RWPE2 (cell line): Measurements from ENCODE around the gene SRGAP1.
"Not testable (repeated sequence)": the region's sequence is repeated elsewhere in the genome, so short reads cannot be mapped to it uniquely, and the experiment has no call there.

Experiments
- ATAC-seq: fragments of 200-7000 bp; cut with Tn5 transposase; 3 replicates; pipeline ENCODE4 v1.9.1; 2021; ENCODE audit warnings: low read depth
- DNase-seq: peaks from one replicate; pipeline ENCODE4 v3.0.0-alpha.2; 2020; ENCODE audit warnings: low spot score
- H3K27ac ChIP-seq: fragments of 450-650 bp; 2 replicates; pipeline ENCODE4 v1.5.1; 2017; ENCODE audit warnings: mild to moderate bottlenecking; ENCODE audit not compliant: poor library complexity, severe bottlenecking
- H3K27me3 ChIP-seq: fragments of 250-450 bp; sonication (Bioruptor Pico); 2 replicates; pipeline ENCODE4 v1.5.1; 2021; ENCODE audit warnings: mild to moderate bottlenecking, moderate library complexity; ENCODE audit not compliant: insufficient read depth, poor library complexity, severe bottlenecking
- H3K36me3 ChIP-seq: fragments of 250-450 bp; sonication (Bioruptor Pico); 2 replicates; pipeline ENCODE4 v1.5.1; 2020; ENCODE audit warnings: low read depth, mild to moderate bottlenecking, moderate library complexity
- H3K4me1 ChIP-seq: fragments of 250-450 bp; sonication (Bioruptor Pico); 2 replicates; pipeline ENCODE4 v1.5.1; 2021; ENCODE audit warnings: mild to moderate bottlenecking, moderate library complexity; ENCODE audit not compliant: insufficient read depth, poor library complexity, severe bottlenecking
- H3K4me3 ChIP-seq: fragments of 250-450 bp; sonication (Bioruptor Pico); 2 replicates; pipeline ENCODE4 v1.5.1; 2021; ENCODE audit warnings: mild to moderate bottlenecking, moderate library complexity; ENCODE audit not compliant: severe bottlenecking
- H3K9me3 ChIP-seq: fragments of 250-450 bp; sonication (Bioruptor Pico); 2 replicates; pipeline ENCODE4 v1.5.1; 2021; ENCODE audit warnings: mild to moderate bottlenecking, moderate library complexity; ENCODE audit not compliant: severe bottlenecking
- CTCF ChIP-seq: fragments of 450-650 bp; IDR thresholded peaks from one replicate; pipeline ENCODE4 v1.5.1; 2017; ENCODE audit warnings: mild to moderate bottlenecking, moderate library complexity; ENCODE audit not compliant: poor library complexity, severe bottlenecking

SRGAP1 gene

DNA sequence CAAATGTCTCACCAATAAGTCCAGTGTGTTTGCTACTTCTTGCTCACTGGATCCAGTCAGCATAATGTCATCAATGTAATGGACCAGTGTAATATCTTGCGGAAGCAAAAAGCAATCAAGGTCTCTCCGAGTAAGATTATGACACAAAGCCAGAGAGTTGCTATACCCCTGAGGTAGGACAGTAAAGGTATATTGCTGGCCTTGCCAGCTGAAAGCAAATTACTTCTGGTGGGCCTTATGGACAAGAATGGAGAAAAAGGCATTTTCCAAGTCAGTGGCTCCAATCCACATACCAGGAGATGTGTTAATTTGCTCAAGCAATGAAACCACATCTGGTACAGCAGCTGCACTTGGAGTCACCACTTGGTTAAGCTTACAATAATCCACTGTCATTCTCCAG is 288.2 kb downstream of the SRGAP1 start:
- H3K4me1 ChIP-seq, H3K27me3 ChIP-seq, DNase-seq, H3K9me3 ChIP-seq, ATAC-seq, H3K27ac ChIP-seq, H3K4me3 ChIP-seq: not testable (repeated sequence)
- H3K36me3 ChIP-seq = peaks cover 71% of the 10 kb centered on the region

- DNase-seq (no peak), ATAC-seq (no peak)
- H3K27ac ChIP-seq = no peak overlapping the region
- no peaks in the 10 kb centered on the region for H3K27me3 ChIP-seq
- H3K36me3 ChIP-seq = peaks cover 54% of the 10 kb centered on the region
- H3K4me3 ChIP-seq = no peak overlapping the region
- TF ChIP-seq CTCF = no peak
- no peaks in the 10 kb centered on the region for H3K4me1 ChIP-seq
- no peaks in the 10 kb centered on the region for H3K9me3 ChIP-seq
Measured at GRCh38 chr12:64137117-64137516, 292.6 kb downstream of the SRGAP1 start.

GRCh38 chr12:64139021-64139420 is 294.5 kb downstream of the SRGAP1 start:
- no peak for TF ChIP-seq CTCF
- ATAC-seq (no peak), DNase-seq (no peak)
- Histone ChIP-seq H3K9me3 (no peaks in the 10 kb centered on the region), H3K36me3 (peaks cover 42% of the 10 kb centered on the region), H3K27ac (no peak overlapping the region), H3K27me3 (no peaks in the 10 kb centered on the region), H3K4me1 (no peaks in the 10 kb centered on the region), H3K4me3 (no peak overlapping the region)

- DNase-seq (no peak), ATAC-seq (no peak)
- Histone ChIP-seq H3K36me3 (peaks cover 25% of the 10 kb centered on the region), H3K4me1 (no peaks in the 10 kb centered on the region), H3K4me3 (no peak overlapping the region), H3K27me3 (no peaks in the 10 kb centered on the region), H3K9me3 (no peaks in the 10 kb centered on the region), H3K27ac (no peak overlapping the region)
- TF ChIP-seq CTCF = no peak
Measured at GRCh38 chr12:64142382-64142781, 297.9 kb downstream of the SRGAP1 start.

GRCh38 chr12:64142784-64143183 is 298.3 kb downstream of the SRGAP1 start:
- Histone ChIP-seq H3K27me3 (no peaks in the 10 kb centered on the region), H3K27ac (no peak overlapping the region), H3K4me3 (no peak overlapping the region), H3K9me3 (no peaks in the 10 kb centered on the region), H3K36me3 (peaks cover 23% of the 10 kb centered on the region), H3K4me1 (no peaks in the 10 kb centered on the region)
- TF ChIP-seq CTCF = no peak
- ATAC-seq = no peak
- no peak for DNase-seq
